GM18517 (cell line): ENCODE measurements around the gene USP27X.

ENCODE experiments used
- ATAC-seq: cut with Tn5 transposase; IDR thresholded peaks from one replicate; pipeline ENCODE4 v1.9.1; 2021; ENCODE audit warnings: mild to moderate bottlenecking, moderate library complexity; ENCODE audit not compliant: unreplicated experiment

USP27X gene

GRCh38 chrX:49878834-49879655, at the start of gene USP27X:
TSS of gene USP27X (plus strand) at chrX:49879484. CDS start at chrX:49880308, 824 bp downstream.
- peak; percentile 59 for ATAC-seq

GRCh38 chrX:49838374-49838773, 40.9 kb upstream of the USP27X start:
- ATAC-seq = peak; percentile 65

- no peak for ATAC-seq
Measured at GRCh38 chrX:49840679-49841078, 38.6 kb upstream of the USP27X start.

- ATAC-seq = no peak
Measured at GRCh38 chrX:49842621-49843020, 36.7 kb upstream of the USP27X start.

GRCh38 chrX:49844611-49845010, 34.7 kb upstream of the USP27X start:
- no peak for ATAC-seq

GRCh38 chrX:49845701-49846403, 33.4 kb upstream of the USP27X start:
- ATAC-seq = no peak

GRCh38 chrX:49846522-49846921, 32.8 kb upstream of the USP27X start:
- ATAC-seq = no peak

- no peak for ATAC-seq
Measured at GRCh38 chrX:49848275-49848674, 31.0 kb upstream of the USP27X start.

GRCh38 chrX:49850028-49850427, 29.3 kb upstream of the USP27X start:
- ATAC-seq = no peak

- no peak for ATAC-seq
Measured at GRCh38 chrX:49853661-49854060, 25.6 kb upstream of the USP27X start.

- no peak for ATAC-seq
Measured at GRCh38 chrX:49856819-49857218, 22.5 kb upstream of the USP27X start.

GRCh38 chrX:49858341-49858740, 20.9 kb upstream of the USP27X start:
- ATAC-seq = no peak

GRCh38 chrX:49859491-49859890, 19.8 kb upstream of the USP27X start:
- ATAC-seq = no peak

- ATAC-seq = no peak
Measured at GRCh38 chrX:49860867-49861535, 18.3 kb upstream of the USP27X start.

GRCh38 chrX:49862093-49862492, 17.2 kb upstream of the USP27X start:
- no peak for ATAC-seq

- ATAC-seq = no peak
Measured at GRCh38 chrX:49868739-49869138, 10.5 kb upstream of the USP27X start.

GRCh38 chrX:49876750-49877149, 2.5 kb upstream of the USP27X start:
- no peak for ATAC-seq

- ATAC-seq = no peak
Measured at GRCh38 chrX:49877397-49878101, 1.7 kb upstream of the USP27X start.

- no peak for ATAC-seq
Measured at GRCh38 chrX:49878128-49878833, 1.0 kb upstream of the USP27X start.

GRCh38 chrX:49879656-49880277, 483 bp downstream of the USP27X start:
- ATAC-seq = no peak
